GM12801 (cell line): ENCODE data around the gene SERPINB5.
A peak's percentile ranks its signal among the peaks of the same experiment; 100 is the strongest.

Experiments
- TF ChIP-seq, protein P1 (sequence below): IDR thresholded peaks from one replicate; pipeline ENCODE4 v1.5.1; 2011; ENCODE audit warnings: control low read depth; ENCODE audit not compliant: insufficient read length; ENCODE audit errors: extremely low read depth

SERPINB5 gene

GRCh38 chr18:63476668-63477067 lies at the start of gene SERPINB5:
Gene SERPINB5, plus strand, starts transcription at chr18:63476958. Its CDS starts 7,471 bp downstream, at chr18:63484429.
- TF ChIP-seq, protein P1, sequence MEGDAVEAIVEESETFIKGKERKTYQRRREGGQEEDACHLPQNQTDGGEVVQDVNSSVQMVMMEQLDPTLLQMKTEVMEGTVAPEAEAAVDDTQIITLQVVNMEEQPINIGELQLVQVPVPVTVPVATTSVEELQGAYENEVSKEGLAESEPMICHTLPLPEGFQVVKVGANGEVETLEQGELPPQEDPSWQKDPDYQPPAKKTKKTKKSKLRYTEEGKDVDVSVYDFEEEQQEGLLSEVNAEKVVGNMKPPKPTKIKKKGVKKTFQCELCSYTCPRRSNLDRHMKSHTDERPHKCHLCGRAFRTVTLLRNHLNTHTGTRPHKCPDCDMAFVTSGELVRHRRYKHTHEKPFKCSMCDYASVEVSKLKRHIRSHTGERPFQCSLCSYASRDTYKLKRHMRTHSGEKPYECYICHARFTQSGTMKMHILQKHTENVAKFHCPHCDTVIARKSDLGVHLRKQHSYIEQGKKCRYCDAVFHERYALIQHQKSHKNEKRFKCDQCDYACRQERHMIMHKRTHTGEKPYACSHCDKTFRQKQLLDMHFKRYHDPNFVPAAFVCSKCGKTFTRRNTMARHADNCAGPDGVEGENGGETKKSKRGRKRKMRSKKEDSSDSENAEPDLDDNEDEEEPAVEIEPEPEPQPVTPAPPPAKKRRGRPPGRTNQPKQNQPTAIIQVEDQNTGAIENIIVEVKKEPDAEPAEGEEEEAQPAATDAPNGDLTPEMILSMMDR = no peak

DNA sequence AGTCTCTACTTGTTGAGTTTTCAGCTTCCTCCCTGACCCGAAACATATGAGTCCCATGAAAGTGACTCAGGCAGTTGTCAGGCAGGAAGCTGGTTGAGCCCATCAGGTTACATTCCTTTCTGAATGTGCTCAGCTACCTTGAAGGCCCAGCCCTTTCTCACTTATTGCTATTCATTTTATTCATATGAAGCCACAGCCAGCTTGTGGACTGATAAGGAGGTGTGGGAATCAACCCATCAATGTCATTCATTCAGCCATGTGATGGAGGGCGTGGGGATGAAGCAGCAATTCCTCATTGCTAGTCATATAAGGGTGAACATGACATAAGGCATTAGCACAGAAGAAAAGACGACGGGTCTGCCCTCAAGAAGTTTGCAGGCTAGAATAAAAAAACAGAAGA lies 49.2 kb upstream of the SERPINB5 start:
- TF ChIP-seq, protein P1 = no peak

GRCh38 chr18:63430526-63430925 lies 46.2 kb upstream of the SERPINB5 start:
- TF ChIP-seq, protein P1 = no peak

GRCh38 chr18:63431180-63431579 lies 45.6 kb upstream of the SERPINB5 start:
- TF ChIP-seq, protein P1 = no peak

DNA sequence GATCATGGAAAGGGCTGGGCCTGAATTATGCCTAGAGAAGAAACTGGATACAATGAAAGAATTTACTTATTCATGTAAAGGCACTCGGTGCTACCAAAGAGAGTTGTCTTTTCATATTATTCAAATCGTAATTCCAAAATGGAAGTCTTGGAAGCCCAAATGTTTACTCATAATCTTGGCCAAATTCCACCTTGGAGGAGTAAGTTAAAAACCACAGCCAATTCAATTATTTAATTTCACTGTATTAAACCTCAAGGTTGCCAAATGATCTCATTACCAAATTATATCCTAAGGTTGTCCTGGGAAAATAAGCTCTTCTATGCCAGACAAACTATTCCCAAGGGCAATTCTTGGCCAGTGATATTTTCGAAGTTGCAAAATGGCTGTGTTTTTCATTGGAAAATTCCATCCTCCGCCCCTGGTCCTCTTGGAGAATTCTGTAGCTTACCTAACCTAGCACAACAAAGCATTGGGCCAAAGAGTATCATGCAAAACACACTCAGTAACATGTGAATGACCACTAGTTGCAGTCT lies 43.4 kb upstream of the SERPINB5 start:
- TF ChIP-seq, protein P1 = no peak

DNA sequence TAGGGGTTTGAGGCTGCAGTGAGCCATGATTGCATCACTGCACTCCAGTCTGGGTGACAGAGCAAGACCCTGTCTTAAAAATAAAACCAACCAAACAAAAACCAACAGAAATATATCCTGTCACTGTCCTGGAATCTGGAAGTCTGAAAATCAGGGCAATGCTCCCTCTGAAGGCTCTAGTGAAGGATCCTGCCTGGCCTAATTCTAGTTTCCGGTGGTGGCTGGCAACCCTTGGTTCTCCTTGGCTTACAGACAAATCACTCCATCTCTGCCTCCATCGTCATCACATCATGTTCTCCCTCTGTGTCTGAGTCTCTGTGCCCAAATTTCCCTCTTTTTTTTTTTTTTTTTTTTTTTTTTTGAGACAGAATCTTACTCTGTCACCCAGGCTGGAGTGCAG lies 38.6 kb upstream of the SERPINB5 start:
- TF ChIP-seq, protein P1 = no peak

DNA sequence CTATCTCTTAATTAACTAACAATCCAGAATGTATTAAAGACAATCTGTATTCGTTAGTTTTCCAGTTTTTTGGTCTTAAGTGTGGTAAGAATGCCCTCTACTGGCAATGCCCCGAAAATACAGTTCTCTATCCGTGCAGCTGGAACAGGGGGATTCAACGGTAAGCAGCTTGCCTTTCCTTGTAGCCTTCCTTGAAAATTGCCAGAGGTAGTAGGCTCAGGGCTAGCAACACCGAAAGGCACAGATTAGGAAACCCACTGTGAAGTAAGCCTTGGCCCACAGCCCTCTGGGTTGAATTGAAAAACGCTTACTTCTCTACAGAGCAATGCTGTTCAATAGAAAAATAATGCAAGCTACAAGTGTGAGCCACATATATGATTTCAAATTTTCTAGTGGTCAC lies 37.4 kb upstream of the SERPINB5 start:
- TF ChIP-seq, protein P1 = peak; percentile 65
